SU-DHL-6 (cell line): ENCODE measurements around the gene VWF.

Experiments
- H2AFZ ChIP-seq: fragments of 200-600 bp; sonication (generic); 2 replicates; pipeline ENCODE4 v1.6.1; 2014; ENCODE audit warnings: low read depth, mild to moderate bottlenecking, moderate library complexity, mixed read lengths, antibody characterized with exemption, low read length; ENCODE audit not compliant: severe bottlenecking
- H3F3A ChIP-seq: fragments of 200-600 bp; shearing (Covaris generic); 2 replicates; pipeline ENCODE4 v1.6.0; 2016; ENCODE audit warnings: antibody characterized with exemption, mild to moderate bottlenecking; ENCODE audit not compliant: insufficient read depth
- H3K27ac ChIP-seq: fragments of 200-600 bp; sonication (generic); 2 replicates; pipeline ENCODE4 v1.5.1; 2016; ENCODE audit warnings: low read depth, mild to moderate bottlenecking, low read length, moderate library complexity, mixed read lengths
- H3K27me3 ChIP-seq: fragments of 200-600 bp; sonication (generic), shearing (Covaris generic); 2 replicates; pipeline ENCODE4 v1.6.0; 2014; ENCODE audit warnings: mild to moderate bottlenecking, low read length
- H3K36me3 ChIP-seq: fragments of 200-600 bp; sonication (generic); 2 replicates; pipeline ENCODE4 v1.6.1; 2014; ENCODE audit warnings: mild to moderate bottlenecking, low read length, mixed read lengths
- H3K4me2 ChIP-seq: fragments of 300-600, 200-600 bp; shearing (Covaris generic), sonication (generic); 2 replicates; pipeline ENCODE4 v1.6.0; 2014; ENCODE audit warnings: low read length, low read depth, mild to moderate bottlenecking; ENCODE audit not compliant: poor library complexity, severe bottlenecking
- H3K4me3 ChIP-seq: fragments of 200-600 bp; sonication (generic); 2 replicates; pipeline ENCODE4 v1.5.1; 2014; ENCODE audit warnings: antibody characterized with exemption, low read length, mild to moderate bottlenecking, mixed read lengths; ENCODE audit not compliant: insufficient read depth, poor library complexity, severe bottlenecking
- H3K79me2 ChIP-seq: fragments of 200-600 bp; sonication (generic); 2 replicates; pipeline ENCODE4 v1.6.1; 2014; ENCODE audit warnings: mild to moderate bottlenecking, low read length, moderate library complexity; ENCODE audit not compliant: insufficient read depth
- H3K9ac ChIP-seq: fragments of 200-600 bp; sonication (generic); 2 replicates; pipeline ENCODE4 v1.7.0; 2014; ENCODE audit warnings: mild to moderate bottlenecking, low read length
- H3K9me2 ChIP-seq: fragments of 200-600 bp; sonication (generic); replicated peaks from 2 replicates; pipeline ENCODE4 v1.6.1; 2014; ENCODE audit warnings: low read length; ENCODE audit not compliant: insufficient read depth
- H3K9me3 ChIP-seq: fragments of 200-600 bp; sonication (generic); 2 replicates; pipeline ENCODE4 v1.6.1; 2014; ENCODE audit warnings: low read length, mixed read lengths; ENCODE audit not compliant: insufficient read depth
- H4K20me1 ChIP-seq: fragments of 200-600 bp; sonication (generic); 2 replicates; pipeline ENCODE4 v1.6.1; 2014; ENCODE audit warnings: low read depth, mild to moderate bottlenecking, antibody characterized with exemption, low read length, moderate library complexity, mixed read lengths
- CTCF ChIP-seq: fragments of 200-600 bp; sonication (generic); IDR thresholded peaks from one replicate; pipeline ENCODE4 v1.5.1; 2017; ENCODE audit warnings: antibody characterized with exemption, mild to moderate bottlenecking, low read length, moderate library complexity; ENCODE audit not compliant: insufficient read depth, poor library complexity, severe bottlenecking
- EZH2phosphoT487 ChIP-seq: fragments of 200-600 bp; sonication (generic), shearing (Covaris generic); conservative IDR thresholded peaks from 2 replicates; pipeline ENCODE4 v1.6.1; 2018; ENCODE audit warnings: mild to moderate bottlenecking, antibody characterized with exemption, low read length, moderate library complexity, mixed read lengths

The VWF gene

GRCh38 chr12:5908251-5908650 lies 216.2 kb downstream of the VWF start:
- H3K4me2 ChIP-seq, result no peak overlapping the region
- no peaks in the 10 kb centered on the region for H3K27me3 ChIP-seq
- H3K9me3 ChIP-seq, result no peaks in the 10 kb centered on the region
- H3K9ac ChIP-seq, result no peak overlapping the region
- no peak overlapping the region for H2AFZ ChIP-seq
- H3F3A ChIP-seq, result no peaks in the 10 kb centered on the region
- TF ChIP-seq EZH2phosphoT487, result no peak
- no peak for TF ChIP-seq CTCF
- no peaks in the 10 kb centered on the region for H3K79me2 ChIP-seq
- H3K36me3 ChIP-seq, result no peaks in the 10 kb centered on the region
- no peaks in the 10 kb centered on the region for H3K9me2 ChIP-seq
- no peaks in the 10 kb centered on the region for H4K20me1 ChIP-seq
- no peak overlapping the region for H3K27ac ChIP-seq
- H3K4me3 ChIP-seq, result no peak overlapping the region

GRCh38 chr12:5907807-5908206 lies 216.7 kb downstream of the VWF start:
- Histone ChIP-seq H3F3A (no peaks in the 10 kb centered on the region), H3K9me3 (no peaks in the 10 kb centered on the region), H3K27me3 (no peaks in the 10 kb centered on the region), H3K9ac (no peak overlapping the region), H3K79me2 (no peaks in the 10 kb centered on the region), H2AFZ (no peak overlapping the region), H3K36me3 (no peaks in the 10 kb centered on the region), H3K9me2 (no peaks in the 10 kb centered on the region), H3K4me2 (no peak overlapping the region), H4K20me1 (no peaks in the 10 kb centered on the region), H3K27ac (no peak overlapping the region), H3K4me3 (no peak overlapping the region)
- no peak for TF ChIP-seq CTCF
- no peak for TF ChIP-seq EZH2phosphoT487

GRCh38 chr12:5905757-5906156 lies 218.7 kb downstream of the VWF start:
- Histone ChIP-seq H4K20me1 (no peaks in the 10 kb centered on the region), H3K27ac (no peak overlapping the region), H3K9ac (no peak overlapping the region), H3K9me3 (no peaks in the 10 kb centered on the region), H2AFZ (no peak overlapping the region), H3F3A (no peaks in the 10 kb centered on the region), H3K79me2 (no peaks in the 10 kb centered on the region), H3K4me3 (no peak overlapping the region), H3K9me2 (no peaks in the 10 kb centered on the region), H3K27me3 (no peaks in the 10 kb centered on the region), H3K36me3 (no peaks in the 10 kb centered on the region), H3K4me2 (no peak overlapping the region)
- TF ChIP-seq EZH2phosphoT487 (no peak), CTCF (no peak)

- H3F3A ChIP-seq, result no peaks in the 10 kb centered on the region
- no peaks in the 10 kb centered on the region for H3K79me2 ChIP-seq
- no peak overlapping the region for H3K27ac ChIP-seq
- H3K27me3 ChIP-seq, result no peaks in the 10 kb centered on the region
- no peak overlapping the region for H2AFZ ChIP-seq
- TF ChIP-seq CTCF, result no peak
- no peak for TF ChIP-seq EZH2phosphoT487
- H4K20me1 ChIP-seq, result no peaks in the 10 kb centered on the region
- no peak overlapping the region for H3K9ac ChIP-seq
- H3K4me2 ChIP-seq, result no peak overlapping the region
- H3K4me3 ChIP-seq, result no peak overlapping the region
- no peaks in the 10 kb centered on the region for H3K36me3 ChIP-seq
- no peaks in the 10 kb centered on the region for H3K9me3 ChIP-seq
- no peaks in the 10 kb centered on the region for H3K9me2 ChIP-seq
Measured at GRCh38 chr12:5904969-5905368, 219.5 kb downstream of the VWF start.
